GM19463 (cell line): ENCODE measurements around the gene SP3.
A peak's percentile ranks its signal among the peaks of the same experiment; 100 is the strongest.

Source experiments
- ATAC-seq: cut with Tn5 transposase; IDR thresholded peaks from one replicate; pipeline ENCODE4 v1.9.1; 2021; ENCODE audit warnings: mild to moderate bottlenecking, moderate library complexity; ENCODE audit not compliant: unreplicated experiment

Gene SP3

GRCh38 chr2:173947131-173947530 lies 18.0 kb downstream of the SP3 start:
- no peak for ATAC-seq

DNA sequence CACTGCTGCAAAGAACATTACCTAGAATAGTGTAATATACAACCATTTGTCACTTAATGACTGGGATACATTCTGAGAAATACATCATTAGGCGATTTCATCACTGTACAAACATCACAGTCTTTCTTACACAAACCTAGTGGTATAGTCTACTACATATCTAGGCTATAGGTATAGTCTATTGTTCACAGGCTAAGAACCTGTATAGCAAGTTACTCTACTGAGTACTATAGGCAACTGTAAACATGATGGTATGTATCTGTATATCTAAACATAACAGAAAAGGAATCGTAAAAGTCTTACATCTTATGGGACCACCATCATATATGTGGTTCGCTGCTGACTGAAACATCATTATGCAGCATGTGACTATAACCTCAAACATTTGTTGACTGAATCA lies 21.4 kb downstream of the SP3 start:
- ATAC-seq: no peak

DNA sequence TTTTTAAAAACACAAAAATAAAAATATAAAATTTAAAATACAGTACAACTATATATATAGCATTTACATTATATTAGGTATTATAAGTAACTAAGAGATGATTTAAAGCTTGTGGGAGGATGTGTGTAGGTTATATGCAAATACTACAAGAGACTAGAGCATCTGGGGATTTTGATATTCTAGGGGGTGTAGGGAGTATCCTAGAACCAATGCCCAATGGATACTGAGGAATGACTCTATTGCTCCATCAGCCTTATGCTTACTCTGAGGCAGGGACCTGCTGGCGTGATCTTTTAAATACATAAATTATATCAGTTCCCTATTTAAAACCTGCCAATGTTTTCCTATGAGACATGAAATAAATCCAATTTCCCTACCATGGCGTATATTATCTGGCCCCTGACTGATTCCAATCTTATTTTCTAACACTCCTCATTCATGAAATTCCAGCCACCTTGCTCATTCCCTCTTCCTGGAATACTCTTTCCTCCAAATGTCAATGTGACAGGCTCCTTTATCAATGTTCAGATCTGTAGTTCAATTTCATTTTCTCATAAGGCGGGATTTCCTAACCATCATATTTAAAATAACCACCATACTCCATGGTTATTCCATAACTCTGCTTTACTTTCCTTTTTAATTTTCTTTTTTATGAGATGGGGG lies 22.2 kb downstream of the SP3 start:
- no peak for ATAC-seq

DNA sequence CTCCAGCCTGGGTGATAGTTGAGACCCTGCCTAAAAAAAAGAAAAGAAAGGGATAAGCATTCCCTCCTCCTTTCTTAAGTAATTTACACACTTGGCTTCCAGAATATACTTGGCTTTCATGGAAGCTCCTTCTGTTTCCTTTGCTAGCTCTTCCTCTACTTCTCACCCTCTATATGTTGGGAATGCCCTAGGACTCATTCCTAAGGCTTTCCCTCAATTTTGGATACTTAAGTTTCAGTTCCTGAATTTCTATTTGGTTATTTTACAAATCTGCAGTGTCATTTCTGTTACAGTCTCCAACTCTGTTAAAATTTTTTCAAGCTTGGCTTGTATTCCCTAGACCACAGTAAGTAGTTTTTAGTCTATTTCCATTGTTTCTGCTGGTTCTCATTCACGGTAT lies 23.6 kb downstream of the SP3 start:
- no peak for ATAC-seq

- ATAC-seq: peak; percentile 4
These were observed 24.8 kb downstream of the SP3 start for GRCh38 chr2:173940208-173941020.

DNA sequence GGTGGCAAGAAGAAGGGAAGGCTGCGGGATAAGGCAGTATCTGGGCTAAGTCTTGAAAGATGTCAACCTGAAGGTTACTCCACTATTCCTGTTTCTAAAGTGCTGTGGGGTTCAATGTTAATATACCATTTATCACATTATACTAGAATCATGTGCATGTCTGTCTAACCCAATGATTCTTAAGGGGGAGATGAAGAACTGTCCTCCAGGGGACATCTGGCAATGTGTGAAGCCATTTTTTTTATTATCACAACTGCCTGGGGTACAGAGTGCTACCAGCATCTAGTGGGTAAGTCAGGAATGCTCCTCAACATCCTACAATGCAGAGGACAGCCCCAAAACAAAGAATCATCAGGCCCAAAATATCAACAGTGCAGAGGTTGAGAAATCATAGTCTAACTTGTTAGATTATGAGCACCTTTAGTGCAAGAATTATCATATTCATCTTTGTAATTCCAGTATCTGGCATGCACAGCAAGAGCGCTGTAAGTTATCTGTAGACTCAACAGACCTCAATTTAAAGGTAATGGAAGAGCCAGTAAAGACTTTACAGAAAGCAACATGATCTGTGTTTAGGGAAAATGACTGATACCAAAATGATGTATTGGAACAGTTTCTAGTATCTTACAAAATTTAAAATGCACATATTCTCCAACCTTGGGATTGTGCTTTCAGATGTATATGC lies 26.3 kb downstream of the SP3 start:
- no peak for ATAC-seq

- ATAC-seq: no peak
These were observed 29.9 kb downstream of the SP3 start for GRCh38 chr2:173935305-173935704.

DNA sequence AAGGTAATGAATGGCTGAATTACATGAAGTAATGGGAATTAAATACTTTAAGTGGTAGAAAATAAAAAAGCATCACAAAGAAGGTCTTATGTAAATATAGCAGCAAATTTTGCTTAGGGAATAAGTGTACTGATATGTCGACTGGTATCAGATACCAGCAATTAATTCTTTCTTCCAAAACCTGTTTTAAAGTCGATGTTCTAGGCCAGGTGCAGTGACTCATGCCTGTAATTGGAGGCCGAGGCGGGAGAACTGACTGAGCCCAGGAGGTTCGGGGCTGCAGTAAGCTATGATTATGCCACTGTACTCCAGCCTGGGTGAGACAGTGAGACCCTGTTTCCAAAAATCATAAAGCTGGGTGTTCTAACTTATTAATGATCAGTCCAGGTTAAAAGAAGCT lies 30.3 kb downstream of the SP3 start:
- no peak for ATAC-seq

GRCh38 chr2:173931751-173932150 lies 33.4 kb downstream of the SP3 start:
- no peak for ATAC-seq

GRCh38 chr2:173929441-173929840 lies 35.7 kb downstream of the SP3 start:
- no peak for ATAC-seq

GRCh38 chr2:173926875-173927274 lies 38.3 kb downstream of the SP3 start:
- ATAC-seq: no peak

DNA sequence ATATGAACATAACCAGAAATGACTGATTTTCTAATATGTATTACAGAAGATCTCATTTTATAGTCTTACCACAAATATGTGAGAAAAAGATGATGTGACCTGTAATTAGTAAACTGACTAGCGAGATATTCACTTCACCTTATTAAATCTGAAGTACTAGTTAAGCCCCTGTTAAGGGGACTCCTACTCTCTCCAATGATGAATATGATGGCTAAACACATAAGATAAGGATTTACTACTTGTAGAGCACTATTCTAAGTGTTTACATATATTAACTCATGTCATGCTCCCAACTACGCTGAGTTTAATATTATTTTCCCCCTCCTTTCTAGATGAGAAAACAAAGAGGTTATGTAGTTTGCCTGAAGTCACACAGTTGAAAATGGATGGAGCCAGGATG lies 40.9 kb downstream of the SP3 start:
- ATAC-seq: no peak

- ATAC-seq: no peak
These were observed 42.4 kb downstream of the SP3 start for GRCh38 chr2:173922760-173923159.

- no peak for ATAC-seq
These were observed 43.1 kb downstream of the SP3 start for GRCh38 chr2:173922068-173922467.

DNA sequence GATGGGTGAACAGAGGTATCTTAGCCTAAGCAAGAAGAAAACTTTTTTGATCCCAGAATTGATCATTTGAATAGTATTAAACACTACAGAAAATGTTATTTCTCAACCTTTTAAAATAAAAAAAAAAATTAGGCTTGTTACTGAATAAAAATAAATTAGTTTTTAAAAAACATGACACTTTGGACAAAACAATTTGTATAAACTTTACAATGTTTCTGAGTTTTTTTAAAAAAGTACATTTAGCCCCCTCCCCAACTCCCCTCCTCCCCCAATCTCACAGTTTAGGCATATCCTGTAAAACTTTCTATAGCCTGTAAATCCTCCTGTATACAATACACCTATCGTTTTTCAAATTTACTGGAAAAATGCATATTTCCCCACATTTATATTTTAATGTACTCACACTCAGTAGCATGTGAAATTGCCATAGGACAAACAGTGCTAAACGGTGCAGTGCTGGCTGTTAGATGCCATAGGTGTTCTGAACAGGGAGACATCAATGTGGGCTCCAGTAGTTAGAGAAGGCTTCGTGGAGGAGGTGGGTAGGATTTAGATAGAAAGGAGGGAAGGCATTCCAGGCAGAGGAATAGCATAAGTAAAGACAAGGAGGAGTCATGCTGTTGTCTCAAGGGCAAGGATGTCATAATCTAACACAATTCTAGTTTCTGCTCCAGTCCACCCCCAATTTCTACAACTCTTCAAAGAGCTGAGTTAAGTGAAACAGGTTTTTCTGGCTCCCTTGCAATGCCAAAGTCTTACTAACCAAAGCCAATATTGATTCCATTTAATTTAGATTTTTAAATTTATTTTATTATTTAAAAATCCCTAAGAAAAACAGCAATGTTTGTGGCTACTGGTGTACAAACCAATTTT lies 50.9 kb downstream of the SP3 start:
- no peak for ATAC-seq

DNA sequence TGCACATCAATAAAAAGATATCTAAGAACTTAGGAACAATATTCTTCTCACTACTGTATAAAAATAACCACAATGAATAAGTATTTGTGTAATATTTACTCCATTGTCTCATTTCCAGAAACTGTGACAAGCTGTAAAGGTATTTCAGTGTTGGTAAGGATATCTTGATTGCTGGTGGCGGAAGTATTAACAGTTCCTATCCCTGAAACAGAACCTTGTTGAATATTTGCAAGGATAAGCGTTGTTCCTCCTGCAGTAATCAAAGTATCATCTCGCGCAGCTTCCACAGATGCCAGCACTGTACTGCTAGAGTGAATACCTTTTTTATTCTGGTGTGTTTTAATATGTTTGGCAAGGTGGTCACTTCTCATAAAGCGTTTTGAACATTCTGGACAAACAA lies 55.3 kb downstream of the SP3 start:
- ATAC-seq: no peak

GRCh38 chr2:173906626-173907025 lies 58.5 kb downstream of the SP3 start:
- no peak for ATAC-seq

DNA sequence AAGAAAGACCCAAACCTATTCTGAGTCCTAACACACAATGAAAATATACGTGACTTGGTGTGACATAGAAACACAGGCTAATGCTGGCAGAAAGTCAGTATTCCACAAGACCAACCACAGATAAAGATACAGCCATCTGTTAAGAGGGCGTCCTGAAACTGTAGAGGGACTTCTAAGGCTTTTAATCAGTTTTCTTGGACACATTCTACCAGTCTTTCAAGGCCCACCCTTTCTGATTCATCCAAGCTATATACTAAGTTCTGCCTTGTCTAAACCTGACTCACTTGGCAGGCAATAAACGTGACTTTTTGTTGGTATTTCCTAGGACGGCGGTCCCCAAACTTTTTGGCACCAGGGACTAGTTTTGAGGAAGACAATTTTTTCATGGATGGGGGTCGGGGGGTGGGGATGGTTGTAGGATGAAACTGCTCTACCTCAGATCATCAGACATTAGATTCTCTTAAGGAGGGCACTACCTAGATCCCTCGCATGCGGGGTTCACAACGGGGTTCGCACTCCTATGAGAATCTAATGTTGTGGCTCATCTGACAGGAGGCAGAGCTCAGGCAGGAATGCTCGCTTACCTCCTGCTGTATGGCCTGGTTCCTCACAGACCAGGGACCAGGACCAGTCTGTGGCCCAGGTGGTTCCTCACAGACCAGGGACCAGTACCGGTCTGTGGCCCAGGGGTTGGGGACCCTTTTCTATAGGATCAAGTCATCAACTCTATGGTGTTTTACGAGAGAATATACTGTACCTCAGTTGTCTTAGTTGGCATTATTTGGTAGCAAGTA lies 61.4 kb downstream of the SP3 start:
- no peak for ATAC-seq

DNA sequence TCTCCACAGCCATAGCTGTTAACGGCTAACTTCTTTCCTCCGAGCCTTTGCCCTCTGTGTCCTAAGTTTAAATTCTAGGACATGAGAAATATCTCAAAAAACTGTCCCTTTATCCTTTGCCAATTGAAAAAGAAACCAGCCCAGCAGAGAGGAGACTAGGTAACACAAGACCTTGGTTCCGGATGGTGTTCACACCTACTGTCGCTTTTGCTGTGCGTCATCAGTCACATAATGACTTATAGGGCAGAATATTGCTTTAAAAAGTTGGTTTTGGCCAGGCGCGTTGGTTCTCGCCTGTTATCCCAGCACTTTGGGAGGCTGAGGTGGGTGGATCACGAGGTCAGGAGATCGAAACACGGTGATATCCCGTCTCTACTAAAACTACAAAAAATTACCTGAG lies 66.2 kb downstream of the SP3 start:
- peak; percentile 29 for ATAC-seq

DNA sequence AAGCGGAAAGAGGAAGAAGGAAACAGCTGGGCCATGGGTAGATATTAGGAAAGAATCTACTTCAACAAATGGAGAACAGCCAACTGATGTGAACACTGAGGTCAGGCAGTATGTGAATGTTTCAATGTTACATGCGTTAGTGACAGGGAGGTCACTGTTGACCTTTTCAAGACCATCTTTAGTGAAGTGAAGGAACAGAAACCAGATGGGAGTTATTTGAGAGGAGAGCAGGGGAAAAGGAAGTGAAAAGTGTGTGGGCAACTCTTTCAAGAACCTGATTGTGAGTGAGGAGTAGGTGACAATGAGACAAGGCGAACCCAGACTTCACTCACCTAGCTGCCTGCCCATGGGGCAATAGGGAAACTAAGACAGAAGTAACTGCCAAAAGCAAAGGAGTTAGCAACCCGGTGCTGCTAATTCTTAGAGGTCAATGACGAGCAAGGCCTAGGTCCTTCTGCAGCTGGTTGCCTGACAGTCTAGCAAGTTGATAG lies 67.0 kb downstream of the SP3 start:
- ATAC-seq: peak; percentile 86
